Esophagus squamous epithelium (tissue), 5 donors: Measurements from ENCODE around the gene RSPH9. TPM values are rescaled to one million over a fixed set of nuclear protein-coding genes. Genes with fewer than 3 reads are reported as not detected.

ENCODE experiments used
- DNase-seq: peaks from one replicate; lab custom pipeline; 2025; lab: John Stamatoyannopoulos, UW
- H3K27ac ChIP-seq, 4 donors: fragments of 200-600 bp; sonication (generic); one replicate each; pipeline ENCODE4 v1.5.1; 2016 to 2019; ENCODE audit warnings: mild to moderate bottlenecking in 1 of 4
- H3K27me3 ChIP-seq, 4 donors: fragments of 200-600 bp; sonication (generic); 1 replicate in 3 of 4; 2 replicates in 1 of 4; pipeline versions ENCODE4 v1.5.1 to v1.6.0; 2017 to 2021; ENCODE audit warnings: antibody characterized with exemption in 1 of 4
- H3K36me3 ChIP-seq, 3 donors: fragments of 200-600 bp; sonication (generic); one replicate each; pipeline ENCODE4 v1.5.1; 2016 to 2019
- H3K4me1 ChIP-seq, 3 donors: fragments of 200-600 bp; sonication (generic); one replicate each; pipeline ENCODE4 v1.5.1; 2017 to 2019
- H3K4me3 ChIP-seq, 4 donors: fragments of 200-600 bp; sonication (generic); 1 replicate in 3 of 4; 2 replicates in 1 of 4; pipeline ENCODE4 v1.5.1; 2016 to 2019; ENCODE audit warnings: mild to moderate bottlenecking in 2 of 4, moderate library complexity in 1 of 4
- H3K9me3 ChIP-seq, 3 donors: fragments of 200-600 bp; sonication (generic); one replicate each; pipeline ENCODE4 v1.5.1; 2016 to 2019
- CTCF ChIP-seq, 6 experiments: fragments of 450-650 bp in 4 of 6; fragments of 200-600 bp in 2 of 6; sonication (generic) in 2 of 6; IDR thresholded peaks; one replicate each; pipeline ENCODE4 v1.5.1; 2016 to 2019; ENCODE audit warnings: antibody characterized with exemption in 6 of 6, mild to moderate bottlenecking in 4 of 6, moderate library complexity in 4 of 6
- POLR2A ChIP-seq, 4 donors: fragments of 450-650 bp; IDR thresholded peaks; one replicate each; pipeline ENCODE4 v1.6.1; 2017; ENCODE audit warnings: antibody characterized with exemption in 4 of 4, mild to moderate bottlenecking in 4 of 4, moderate library complexity in 3 of 4
- WGBS, 2 donors: methylation state at CpG; one replicate each; pipeline ENCODE4 v1.1.5; 2018; 5-methylcytosine and 5-hydroxymethylcytosine counted together
- intact Hi-C: fragments of 100-400 bp; cut with DNase I; formaldehyde crosslinking; loops from one replicate; pipeline ENCODE4 v1.15.0; 2022
- total RNA-seq, 4 donors: library from RNA; depleted of rRNA; stranded (reverse); fragments of >200 nt; gene quantifications; one replicate each; pipeline ENCODE4 v1.1.0, GENCODE V29; 2016
- donor health status: DM: yes; HTN: yes; CAD: no.

The RSPH9 gene
- total RNA-seq, 4 donors from 2014 or later, result 0.15 to 0.38 TPM; not detected in 2

DNA sequence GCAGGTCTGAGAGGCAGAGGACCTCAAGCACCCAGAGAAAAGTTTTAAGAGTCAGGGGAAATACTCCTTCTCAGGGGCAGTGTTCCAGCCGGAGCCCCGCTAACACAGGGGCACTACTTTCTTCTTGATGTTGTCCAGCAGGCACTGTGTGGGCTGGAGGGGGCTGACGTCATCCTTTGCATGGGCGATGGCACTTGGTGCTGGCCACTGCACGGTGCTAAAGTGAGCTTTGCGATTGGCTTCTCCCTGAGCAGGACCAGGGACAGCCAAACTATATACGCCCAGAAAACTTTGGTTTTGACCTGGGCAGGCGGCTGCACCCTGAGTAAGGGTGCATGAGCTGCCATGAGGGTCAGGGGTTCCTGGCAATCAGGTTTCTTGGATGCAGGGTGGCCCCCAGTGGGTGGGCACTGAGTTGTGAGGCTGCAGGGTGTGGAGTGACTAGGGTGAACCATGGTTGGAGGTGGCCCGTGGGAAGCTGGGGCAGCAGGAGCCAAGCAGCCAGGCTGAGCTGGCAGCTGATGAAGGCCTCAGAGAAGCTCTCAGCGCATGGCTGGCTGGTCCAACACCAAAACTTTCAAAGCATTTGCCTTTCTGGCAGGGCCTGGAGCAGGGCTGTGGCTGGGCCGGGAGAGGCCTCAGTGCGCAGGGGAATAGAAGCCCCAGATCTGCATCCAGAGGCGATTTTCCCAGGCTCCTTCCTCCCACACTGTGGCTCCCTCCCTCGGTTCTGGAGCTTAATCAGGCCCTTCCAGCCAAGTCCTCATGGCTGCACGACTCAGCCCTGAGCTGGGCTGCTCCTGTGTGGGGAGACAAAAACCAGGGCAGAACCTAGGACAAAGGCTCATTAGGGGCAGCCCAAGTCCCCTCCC lies 24.4 kb downstream of the RSPH9 start:
- Histone ChIP-seq H3K36me3 (peaks cover 10 to 45% (median 11%) of the 10 kb centered on the region in 3 donors), H3K4me1 (peaks cover 29 to 71% (median 39%) of the 10 kb centered on the region in 3 donors), H3K9me3 (no peaks in the 10 kb centered on the region), H3K27me3 (no peaks in the 10 kb centered on the region), H3K27ac (peak overlapping the region; percentile 67 to 84 (median 73)), H3K4me3 (no peak overlapping the region)
- intact Hi-C loops, result loop anchor here (5.0 kb wide), 2 partner anchors 98 to 408 kb away; no protein-coding TSS in a partner anchor
- DNase-seq, result no peak
- no peak for TF ChIP-seq CTCF (IDR thresholded peaks at IDR 0.05)
- TF ChIP-seq POLR2A (IDR thresholded peaks at IDR 0.05), result no peak
- WGBS, 2 donors, result 48 to 49% methylated on average over 5 to 6 of the region's 15 CpGs

DNA sequence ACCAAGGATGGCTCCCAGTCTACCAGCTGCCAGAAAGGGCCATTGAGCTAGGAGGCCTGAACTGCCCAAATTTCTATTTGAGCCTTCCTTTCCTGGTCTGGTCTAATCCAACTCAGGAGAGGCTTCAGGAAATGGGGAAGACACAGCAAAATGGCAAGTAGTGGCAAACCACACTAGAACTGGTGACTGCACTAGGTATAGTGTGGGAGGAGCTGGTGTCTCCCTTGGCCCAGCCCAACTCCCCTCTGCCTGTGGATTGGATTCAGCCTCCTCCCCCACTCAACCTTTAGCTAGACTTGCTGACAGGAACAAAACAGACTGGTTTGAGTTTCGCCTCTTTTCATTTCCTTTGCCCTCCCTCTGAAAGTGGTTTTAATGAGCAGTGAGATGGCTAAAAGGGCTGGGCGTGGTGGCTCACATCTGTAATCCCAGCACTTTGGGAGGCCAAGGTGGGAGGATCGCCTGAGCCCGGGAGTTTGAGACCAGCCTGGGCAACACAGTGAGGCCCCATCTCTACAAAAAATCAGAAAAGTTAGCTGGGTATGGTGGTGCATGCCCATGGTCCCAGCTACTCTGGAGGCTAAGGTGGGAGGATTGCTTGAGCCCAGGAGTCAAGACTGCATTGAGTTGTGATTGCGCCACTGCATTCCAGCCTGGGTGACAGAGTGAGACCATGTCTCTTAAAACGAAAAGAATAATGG lies 25.2 kb downstream of the RSPH9 start:
- Histone ChIP-seq H3K36me3 (peaks cover 14 to 53% (median 18%) of the 10 kb centered on the region in 3 donors), H3K27me3 (no peaks in the 10 kb centered on the region), H3K9me3 (no peaks in the 10 kb centered on the region), H3K4me3 (no peak overlapping the region), H3K27ac (peak overlapping the region; percentile 67 to 84 (median 73)), H3K4me1 (peaks cover 29 to 71% (median 39%) of the 10 kb centered on the region in 3 donors)
- DNase-seq, result no peak
- WGBS, 2 donors, result 50 to 63% methylated on average over 2 to 4 of the region's 6 CpGs
- TF ChIP-seq POLR2A (IDR thresholded peaks at IDR 0.05), result no peak
- no peak for TF ChIP-seq CTCF (IDR thresholded peaks at IDR 0.05)
- intact Hi-C loops, result loop anchor here (5.0 kb wide), 2 partner anchors 97 to 407 kb away; no protein-coding TSS in a partner anchor

DNA sequence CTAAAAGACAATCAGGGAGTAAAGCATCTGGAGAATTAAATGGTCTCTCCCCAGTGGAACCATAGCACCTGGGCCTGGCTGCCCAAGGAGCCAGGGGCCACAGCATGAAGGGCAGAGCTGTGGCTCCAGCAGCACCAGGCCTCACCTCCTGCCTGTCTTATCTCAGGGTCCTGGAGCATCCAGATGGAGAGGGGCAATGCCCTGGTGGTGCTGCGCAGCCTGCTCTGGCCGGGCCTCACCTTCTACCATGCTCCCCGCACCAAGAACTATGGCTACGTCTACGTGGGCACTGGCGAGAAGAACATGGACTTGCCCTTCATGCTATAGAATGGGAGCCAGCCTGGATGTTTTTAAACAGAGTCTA lies 25.8 kb downstream of the RSPH9 start:
- TF ChIP-seq POLR2A (IDR thresholded peaks at IDR 0.05) (no peak), CTCF (IDR thresholded peaks at IDR 0.05) (no peak)
- H3K36me3 ChIP-seq, result peaks cover 14 to 58% (median 22%) of the 10 kb centered on the region in 3 donors
- H3K4me3 ChIP-seq, result no peak overlapping the region
- 94 to 97% methylated on average over 5 to 6 of the region's 6 CpGs for WGBS, 2 donors
- DNase-seq, result no peak
- no peaks in the 10 kb centered on the region for H3K9me3 ChIP-seq
- H3K4me1 ChIP-seq, result peaks cover 29 to 71% (median 39%) of the 10 kb centered on the region in 3 donors
- peak overlapping the region; percentile 40 to 84 (median 73) for H3K27ac ChIP-seq
- no peaks in the 10 kb centered on the region for H3K27me3 ChIP-seq
- intact Hi-C loops, result no loop called here

DNA sequence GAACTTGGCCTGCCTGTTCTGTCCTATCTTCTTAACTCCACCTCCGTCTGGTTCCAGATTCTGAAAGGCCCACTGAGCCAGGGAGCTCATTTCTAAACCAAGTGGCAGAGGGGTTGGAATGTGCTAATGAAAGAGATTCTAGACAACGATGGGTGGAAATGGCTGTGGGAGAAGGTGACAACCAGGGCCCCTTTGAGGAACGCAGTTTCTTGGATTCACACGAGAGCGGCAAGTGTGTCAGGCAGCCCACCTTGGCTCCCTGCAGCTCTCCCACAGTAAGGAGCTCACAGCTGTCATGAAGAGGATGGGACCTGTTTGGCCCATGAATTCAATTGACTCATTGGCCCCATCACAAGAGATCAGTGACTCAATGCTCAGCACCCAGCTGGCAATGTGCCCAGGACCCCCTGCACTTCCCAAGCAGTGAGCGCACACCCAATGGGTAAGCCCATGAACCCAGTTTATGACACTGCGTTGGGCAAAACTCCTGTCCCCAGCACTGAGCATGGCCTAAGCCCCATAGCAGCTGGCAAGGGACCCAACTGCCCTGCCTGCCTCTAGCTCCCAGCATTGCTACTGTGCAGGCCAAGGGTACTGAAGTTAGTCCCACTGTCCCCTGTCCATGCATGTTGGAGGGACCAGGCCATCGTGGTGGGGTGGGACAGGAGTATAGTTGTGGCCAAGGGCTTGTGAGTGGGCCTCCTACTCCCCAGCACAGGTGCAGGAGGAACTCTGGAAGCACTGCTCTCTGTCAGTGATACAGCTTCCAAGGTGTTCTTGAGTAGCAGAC lies 26.4 kb downstream of the RSPH9 start:
- H3K36me3 ChIP-seq, result peaks cover 14 to 64% (median 22%) of the 10 kb centered on the region in 3 donors
- H3K4me1 ChIP-seq, result peaks cover 29 to 71% (median 39%) of the 10 kb centered on the region in 3 donors
- WGBS, 2 donors, result 89 to 95% methylated on average over 4 to 5 of the region's 8 CpGs
- H3K27me3 ChIP-seq, result no peaks in the 10 kb centered on the region
- no peak for DNase-seq
- TF ChIP-seq CTCF (IDR thresholded peaks at IDR 0.05), result no peak
- no peak for TF ChIP-seq POLR2A (IDR thresholded peaks at IDR 0.05)
- H3K9me3 ChIP-seq, result no peaks in the 10 kb centered on the region
- no peak overlapping the region for H3K4me3 ChIP-seq
- peak overlapping the region in 2 of 4 donors; percentile 46 to 79 for H3K27ac ChIP-seq
- intact Hi-C loops, result no loop called here
